ENCODE measurements around the gene ADAT3.

DNA sequence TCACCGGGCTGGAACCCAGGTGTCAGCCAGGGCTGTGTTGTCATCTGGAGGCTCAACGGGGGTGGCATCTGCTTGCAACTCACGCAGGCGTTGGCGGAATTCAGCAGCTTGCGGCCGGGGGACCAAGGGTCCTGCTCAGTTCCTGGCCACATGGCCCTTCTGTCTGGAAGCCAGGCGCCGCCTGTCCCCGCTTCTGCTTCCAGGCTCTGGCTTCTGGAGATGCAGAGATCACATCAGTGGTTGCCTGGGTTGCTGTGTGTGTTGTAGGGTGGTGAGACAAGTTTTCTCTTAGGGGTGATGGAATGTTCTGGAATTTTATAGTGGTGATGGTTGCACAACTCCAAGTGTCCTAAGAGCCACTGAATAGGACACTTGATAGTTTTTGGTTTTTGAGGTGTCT is 5.0 kb downstream of the ADAT3 start:
- TF ChIP-seq ARNT (IDR thresholded peaks at IDR 0.05) (no peak), CTBP1 (IDR thresholded peaks at IDR 0.05; ENCODE audit: borderline replicate concordance) (no peak), BHLHE40 (IDR thresholded peaks at IDR 0.05; ENCODE audit: borderline replicate concordance) (no peak), TARDBP (IDR thresholded peaks at IDR 0.05) (no peak), SP1 (IDR thresholded peaks at IDR 0.05) (no peak), HDGF (IDR thresholded peaks at IDR 0.05; ENCODE audit: borderline replicate concordance) (no peak), NFRKB (IDR thresholded peaks at IDR 0.05) (no peak), ELF4 (IDR thresholded peaks at IDR 0.05) (no peak), ZNF384 (IDR thresholded peaks at IDR 0.05) (no peak), PKNOX1 (IDR thresholded peaks at IDR 0.05) (no peak), FOXA1 (IDR thresholded peaks at IDR 0.05) (no peak), SUZ12 (IDR thresholded peaks at IDR 0.05) (no peak), L3MBTL2 (conservative IDR thresholded peaks at IDR 0.05) (no peak)

Measured in HEK293T (cell line).